RKO (cell line): ENCODE data around the gene ACSS2.
"Not testable (repeated sequence)": the region's sequence is repeated elsewhere in the genome, so short reads cannot be mapped to it uniquely, and the experiment has no call there.

Source experiments
- DNase-seq: peaks from one replicate; pipeline ENCODE4 v3.0.0-alpha.2; 2016; ENCODE audit warnings: low spot score

The ACSS2 gene

GRCh38 chr20:34873583-34874093 lies 2.8 kb upstream of the ACSS2 start:
- DNase-seq, result no peak

DNA sequence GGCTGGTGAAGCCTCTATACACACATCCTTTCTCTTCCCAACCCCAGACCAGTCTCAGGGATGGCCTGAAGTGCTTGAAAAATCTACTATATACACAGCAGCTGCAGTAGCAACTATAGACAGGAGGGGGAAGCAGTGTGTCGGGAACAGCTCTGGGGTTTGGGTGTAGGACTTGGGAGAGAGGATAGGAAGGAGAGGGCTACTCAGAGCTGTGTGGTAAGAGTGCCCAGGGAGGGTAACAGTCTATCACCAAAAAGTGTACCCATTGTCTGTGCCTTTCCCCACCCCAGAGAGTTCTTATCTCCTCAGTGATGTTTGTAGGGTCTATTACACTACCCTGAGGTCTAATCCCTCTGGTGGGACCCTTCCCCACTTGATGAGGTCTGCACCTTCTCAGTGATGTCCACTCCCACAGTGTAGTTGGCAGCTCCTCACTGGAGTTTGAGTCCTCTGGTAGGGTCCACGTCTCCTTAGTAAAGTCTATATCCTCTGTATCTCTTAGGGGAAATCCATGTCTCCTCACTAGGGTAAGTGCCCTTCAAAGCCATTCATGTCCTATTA lies 2.2 kb upstream of the ACSS2 start:
- DNase-seq, result peak; percentile 91

- DNase-seq, result peak; percentile 99
Observed at GRCh38 chr20:34875642-34876405, 588 bp upstream of the ACSS2 start.

- DNase-seq, result no peak
Observed at GRCh38 chr20:34880215-34880850, 3.9 kb downstream of the ACSS2 start.

GRCh38 chr20:34880971-34881370 lies 4.6 kb downstream of the ACSS2 start:
- not testable (repeated sequence) for DNase-seq

DNA sequence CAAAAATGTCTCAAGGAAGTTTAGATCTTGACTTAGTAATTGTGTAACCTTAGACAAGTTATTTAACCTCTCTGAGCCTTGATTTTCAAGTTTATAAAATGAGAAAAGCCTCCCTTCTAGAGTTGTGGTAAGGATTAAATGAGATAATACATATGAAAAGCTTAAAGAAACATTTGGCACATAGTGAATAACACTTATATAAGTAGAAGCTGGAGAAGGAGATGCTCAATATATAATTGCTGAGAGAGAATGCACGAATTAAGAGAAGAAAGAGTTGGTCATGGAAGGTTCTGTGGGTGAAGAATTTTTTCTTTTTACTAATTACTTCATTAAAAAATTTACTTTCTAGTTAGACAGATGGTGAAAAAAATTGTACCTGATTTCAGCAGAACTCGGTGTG lies 5.3 kb downstream of the ACSS2 start:
- DNase-seq, result no peak

GRCh38 chr20:34883087-34883688 lies 6.8 kb downstream of the ACSS2 start:
- DNase-seq, result no peak

DNA sequence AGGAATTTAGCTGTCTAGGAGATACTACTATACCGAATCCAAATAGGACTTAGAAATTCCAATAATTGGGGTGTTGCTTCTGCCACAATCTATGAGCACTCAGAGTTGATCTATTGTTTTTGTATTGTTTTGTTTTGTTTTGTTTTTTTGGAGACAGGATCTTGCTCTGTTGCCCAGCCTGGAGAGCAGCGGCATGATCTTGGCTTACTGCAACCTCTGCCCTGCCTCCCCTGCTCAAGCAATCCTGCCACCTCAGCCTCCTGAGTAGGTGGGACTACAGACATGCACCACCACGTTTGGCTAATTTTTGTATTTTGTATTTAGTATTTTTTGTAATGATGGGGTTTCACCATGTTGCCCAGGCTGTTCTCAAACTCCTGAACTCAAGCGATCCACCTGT lies 7.4 kb downstream of the ACSS2 start:
- no peak for DNase-seq

- DNase-seq, result no peak
Observed at GRCh38 chr20:34884260-34884659, 7.8 kb downstream of the ACSS2 start.

- DNase-seq, result no peak
Observed at GRCh38 chr20:34886122-34886521, 9.7 kb downstream of the ACSS2 start.

DNA sequence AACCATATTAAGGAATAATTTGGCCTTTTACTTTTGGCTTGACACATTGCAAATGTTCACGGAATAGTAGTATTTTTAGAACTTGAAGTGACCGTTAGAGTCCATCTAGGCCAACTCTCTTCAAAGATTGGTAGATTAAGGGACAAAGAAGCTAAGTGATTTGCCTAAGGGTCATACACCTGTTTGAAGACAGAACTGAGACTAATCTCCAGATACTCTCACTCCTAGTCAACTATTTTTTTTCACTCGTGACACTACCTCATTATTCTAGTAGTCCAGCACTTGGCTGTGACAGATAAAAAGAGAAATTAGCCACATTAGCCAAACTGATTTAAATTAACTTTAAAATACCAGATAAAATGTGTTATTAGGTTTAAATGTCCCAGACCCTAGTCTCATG lies 10.6 kb downstream of the ACSS2 start:
- DNase-seq, result no peak

GRCh38 chr20:34888468-34888867 lies 12.1 kb downstream of the ACSS2 start:
- DNase-seq, result no peak

DNA sequence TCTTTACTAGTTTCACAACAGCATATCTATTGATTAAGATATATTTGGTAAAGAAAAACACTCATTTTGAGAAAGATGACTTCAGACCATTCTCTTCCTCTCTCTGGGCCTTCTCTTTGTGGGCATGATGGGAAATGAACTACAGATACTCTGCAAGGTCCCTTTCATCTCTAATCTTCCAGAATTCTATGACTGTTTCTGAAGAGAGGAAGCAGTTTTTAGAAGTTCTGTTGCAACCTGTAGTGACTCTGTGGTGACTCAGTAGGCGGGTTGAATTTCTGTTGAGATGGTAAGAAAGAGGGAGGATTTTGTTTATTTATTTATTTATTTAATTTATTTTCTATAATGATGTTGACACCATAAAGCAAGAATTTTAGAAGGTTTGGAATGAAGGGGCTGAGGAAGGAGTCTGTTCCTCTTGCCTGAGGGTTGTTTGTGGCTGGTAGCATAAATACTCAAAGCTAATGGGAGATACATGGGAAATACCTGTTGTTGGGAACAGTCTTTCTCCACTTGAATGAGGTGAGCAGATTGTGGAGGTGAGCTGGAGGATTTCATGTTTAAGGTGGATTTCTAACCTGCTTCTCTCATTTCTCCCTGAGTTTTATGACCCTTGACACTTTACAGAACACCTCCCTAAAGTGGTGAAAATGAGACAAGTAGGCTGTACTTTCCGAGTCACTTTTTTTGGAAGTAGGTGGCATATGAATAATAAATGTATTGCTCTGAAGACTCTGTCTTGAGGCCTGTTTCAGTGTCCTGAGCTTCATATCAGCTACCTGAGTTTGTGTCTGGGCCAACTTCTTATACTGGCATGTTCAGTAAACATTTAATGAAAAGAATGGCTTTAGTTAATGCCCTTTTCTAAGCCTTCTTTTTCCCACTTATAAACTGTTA lies 15.0 kb downstream of the ACSS2 start:
- peak; percentile 75 for DNase-seq

- DNase-seq, result no peak
Observed at GRCh38 chr20:34892671-34893070, 16.3 kb downstream of the ACSS2 start.

DNA sequence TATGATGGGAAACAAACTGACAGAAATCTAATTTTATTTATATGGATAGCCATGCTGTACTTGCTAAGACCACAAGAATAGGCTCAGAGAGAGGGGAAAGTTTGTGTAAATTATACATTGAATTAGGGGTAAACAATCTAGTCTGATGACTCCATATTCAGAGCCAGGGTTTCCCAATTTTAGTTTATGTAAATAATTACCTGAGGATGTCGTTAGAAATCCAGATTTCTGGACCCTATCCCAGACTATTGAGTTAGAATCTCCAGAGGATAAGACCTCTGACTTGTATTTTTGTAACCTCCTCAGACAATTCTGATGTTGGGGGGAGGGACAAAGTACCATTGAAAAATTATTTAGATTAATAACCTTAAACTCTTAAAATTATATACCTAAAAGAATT lies 18.3 kb downstream of the ACSS2 start:
- DNase-seq, result no peak

GRCh38 chr20:34895465-34895864 lies 19.1 kb downstream of the ACSS2 start:
- no peak for DNase-seq

DNA sequence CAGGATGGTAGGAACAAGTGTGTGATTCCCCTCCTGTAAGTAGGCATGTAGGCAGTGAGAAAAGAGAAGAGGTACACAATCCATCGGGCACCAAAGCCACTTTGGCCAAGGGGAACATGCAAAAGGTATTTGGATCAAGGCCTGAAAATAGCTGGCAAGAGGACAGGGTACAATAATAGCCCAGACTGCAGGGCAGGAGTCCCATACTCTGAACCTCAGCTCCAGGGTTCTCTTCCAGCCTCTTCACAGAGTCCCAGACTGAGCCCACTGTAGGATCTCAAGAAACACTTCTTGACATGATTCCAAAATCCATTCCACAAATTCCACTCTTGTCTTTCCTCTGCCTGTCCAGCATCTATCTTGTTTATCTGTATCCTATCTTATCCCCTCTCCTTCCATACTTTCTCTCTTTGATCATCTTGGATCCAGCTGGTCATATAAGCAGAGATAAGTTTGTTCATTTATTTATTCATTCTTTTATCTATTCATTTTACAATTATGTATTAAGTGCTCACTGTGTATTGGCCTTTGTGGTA lies 19.7 kb downstream of the ACSS2 start:
- no peak for DNase-seq

DNA sequence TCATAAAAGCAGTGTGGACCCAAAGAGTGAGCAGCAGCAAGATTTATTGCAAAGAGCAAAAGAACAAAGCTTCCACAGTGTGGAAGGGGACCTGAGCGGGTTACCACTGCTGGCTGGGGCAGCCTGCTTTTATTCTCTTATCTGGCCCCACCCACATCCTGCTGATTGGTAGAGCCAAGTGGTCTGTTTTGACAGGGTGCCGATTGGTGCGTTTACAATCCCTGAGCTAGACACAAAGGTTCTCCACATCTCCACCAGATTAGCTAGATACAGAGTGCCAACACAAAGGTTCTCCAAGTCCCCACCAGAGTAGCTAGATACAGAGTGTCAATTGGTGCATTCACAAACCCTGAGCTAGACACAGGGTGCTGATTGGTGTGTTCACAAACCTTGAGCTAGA lies 21.7 kb downstream of the ACSS2 start:
- not testable (repeated sequence) for DNase-seq

DNA sequence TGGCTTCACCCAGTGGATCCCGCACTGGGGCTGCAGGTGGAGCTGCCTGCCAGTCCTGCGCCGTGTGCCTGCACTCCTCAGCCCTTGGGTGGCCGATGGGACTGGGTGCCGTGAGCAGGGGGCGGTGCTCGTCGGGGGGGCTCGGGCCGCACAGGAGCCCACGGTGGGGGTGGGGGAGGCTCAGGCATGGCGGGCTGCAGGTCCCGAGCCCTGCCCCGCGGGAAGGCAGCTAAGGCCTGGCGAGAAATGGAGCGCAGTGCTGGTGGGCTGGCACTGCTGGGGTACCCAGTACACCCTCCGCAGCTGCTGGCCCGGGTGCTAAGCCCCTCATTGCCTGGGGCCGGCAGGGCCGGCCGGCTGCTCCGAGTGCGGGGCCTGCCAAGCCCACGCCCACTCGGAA lies 22.3 kb downstream of the ACSS2 start:
- DNase-seq, result not testable (repeated sequence)

GRCh38 chr20:34904202-34904621 lies 27.8 kb downstream of the ACSS2 start:
- no peak for DNase-seq
